GM19467 (cell line): ENCODE measurements around the gene SLC15A1.

ENCODE experiments used
- ATAC-seq: cut with Tn5 transposase; IDR thresholded peaks from one replicate; pipeline ENCODE4 v1.9.1; 2021; ENCODE audit warnings: mild to moderate bottlenecking, moderate library complexity; ENCODE audit not compliant: unreplicated experiment

SLC15A1 gene

DNA sequence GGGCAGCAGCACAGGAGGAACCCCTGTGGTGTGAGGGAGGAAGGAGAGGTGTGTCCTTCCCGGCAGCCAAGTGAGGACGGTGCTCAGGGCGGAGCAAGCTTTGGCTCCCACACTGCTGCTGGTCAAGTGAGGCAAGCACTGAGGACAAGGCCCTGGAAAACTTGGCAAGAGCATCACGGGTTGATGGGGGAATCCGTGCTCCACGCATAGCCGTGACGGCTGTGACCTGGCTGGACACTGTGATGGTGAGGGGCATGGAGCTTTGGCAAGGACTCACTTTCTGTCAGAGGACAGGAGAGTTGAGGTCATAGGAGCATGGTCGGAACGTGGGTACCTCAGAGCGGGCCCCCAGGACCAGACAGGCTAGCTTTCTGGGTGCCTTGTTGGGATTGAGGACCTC lies 29.0 kb upstream of the SLC15A1 start:
- no peak for ATAC-seq

GRCh38 chr13:98781045-98781444 lies 28.6 kb upstream of the SLC15A1 start:
- no peak for ATAC-seq

DNA sequence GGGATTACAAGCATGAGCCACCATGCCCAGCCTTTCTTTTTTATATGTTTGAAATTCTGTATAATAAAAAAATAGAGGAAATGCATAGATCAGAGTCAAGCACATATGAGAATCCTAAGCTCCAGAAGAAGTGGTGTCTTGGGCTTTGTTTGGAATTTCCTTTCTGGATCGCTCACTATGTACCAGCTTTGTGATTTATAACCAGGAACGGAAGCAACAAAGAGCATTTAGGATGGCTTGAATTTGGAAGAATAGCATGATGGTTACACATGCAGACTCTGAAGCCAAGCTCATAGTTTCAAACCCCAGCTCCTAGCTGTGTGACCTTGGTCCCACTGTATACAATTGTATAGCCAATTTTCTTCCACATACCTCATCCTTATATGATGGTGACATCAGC lies 28.0 kb upstream of the SLC15A1 start:
- ATAC-seq = no peak

DNA sequence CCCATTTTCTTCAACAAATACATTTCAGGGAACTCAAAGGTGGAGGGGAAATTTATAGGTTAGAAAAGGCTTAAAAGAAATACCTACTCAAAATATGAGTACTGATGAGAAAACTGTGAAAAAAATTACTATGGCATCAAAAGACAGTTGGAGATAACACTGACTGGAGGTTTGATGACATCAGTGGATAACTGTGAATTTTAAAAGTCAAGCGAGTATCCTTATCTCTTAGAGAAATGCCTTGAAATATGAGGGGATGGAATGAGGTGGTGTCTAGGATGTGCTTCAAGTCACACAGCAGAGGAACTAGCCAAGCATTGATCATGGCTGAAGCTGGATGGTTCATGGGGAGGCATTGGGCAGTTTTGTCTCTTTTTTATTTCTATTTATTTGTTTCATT lies 27.2 kb upstream of the SLC15A1 start:
- no peak for ATAC-seq

GRCh38 chr13:98778749-98779148 lies 26.3 kb upstream of the SLC15A1 start:
- ATAC-seq = no peak

GRCh38 chr13:98776644-98777043 lies 24.2 kb upstream of the SLC15A1 start:
- no peak for ATAC-seq

GRCh38 chr13:98775844-98776598 lies 23.5 kb upstream of the SLC15A1 start:
- ATAC-seq = no peak

DNA sequence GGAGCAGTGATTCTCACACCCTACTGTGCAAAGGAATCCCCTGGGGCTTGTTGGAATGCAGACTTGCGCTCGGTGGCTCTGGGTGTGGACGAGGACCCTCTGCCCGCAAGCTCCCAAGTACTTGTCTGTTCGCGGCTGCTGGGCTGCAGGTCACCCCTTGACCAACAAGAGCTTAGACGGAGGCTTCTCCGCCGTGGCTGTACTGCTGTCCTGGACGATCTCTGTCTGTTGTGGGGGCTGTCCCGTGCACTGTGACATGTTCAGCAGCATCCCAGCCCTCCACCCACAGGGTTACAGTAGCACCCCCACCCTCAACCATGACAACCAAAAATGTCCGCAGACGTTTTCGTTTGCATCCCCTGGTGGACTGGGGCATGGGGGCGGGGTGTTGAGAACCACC lies 22.9 kb upstream of the SLC15A1 start:
- ATAC-seq = no peak

DNA sequence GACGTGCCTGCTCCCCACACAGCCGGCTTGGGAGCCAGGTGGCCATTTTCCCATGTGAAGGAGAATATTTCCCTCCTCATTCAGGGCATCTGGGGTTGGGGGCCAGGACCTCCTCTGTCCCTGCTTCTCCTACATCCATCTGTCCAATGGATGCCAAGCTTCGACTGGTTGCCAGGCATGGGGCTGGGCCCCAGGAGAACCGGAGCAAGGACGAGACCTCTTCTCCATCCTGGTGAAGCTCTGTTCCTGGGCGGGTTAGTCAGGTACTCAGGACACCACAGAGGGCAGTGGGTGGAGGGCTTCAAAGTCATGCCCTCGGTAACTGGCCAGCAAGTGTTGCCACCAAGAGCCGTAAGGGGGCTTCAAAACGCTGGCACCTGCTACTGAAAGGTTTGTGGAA lies 22.3 kb upstream of the SLC15A1 start:
- ATAC-seq = no peak

DNA sequence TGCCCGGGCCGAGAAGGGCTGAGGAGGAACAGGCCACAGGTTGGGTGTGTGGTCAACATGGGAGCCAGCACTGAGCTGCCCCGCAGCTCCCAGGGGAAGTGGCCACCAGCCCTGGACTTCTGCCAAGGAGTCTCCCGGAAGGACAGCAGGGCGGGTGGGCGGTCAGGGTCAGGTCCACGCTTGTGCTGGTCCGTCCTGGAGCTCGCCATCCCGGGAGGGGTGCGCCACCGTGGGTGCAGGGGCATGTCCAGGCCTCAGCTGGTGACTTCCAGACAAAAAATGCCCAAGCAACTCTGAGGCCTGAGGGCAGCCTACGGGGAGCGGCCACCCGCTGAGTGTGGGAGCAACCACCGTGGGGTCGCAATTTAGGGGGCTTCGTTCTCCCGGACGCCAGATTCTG lies 21.4 kb upstream of the SLC15A1 start:
- no peak for ATAC-seq

DNA sequence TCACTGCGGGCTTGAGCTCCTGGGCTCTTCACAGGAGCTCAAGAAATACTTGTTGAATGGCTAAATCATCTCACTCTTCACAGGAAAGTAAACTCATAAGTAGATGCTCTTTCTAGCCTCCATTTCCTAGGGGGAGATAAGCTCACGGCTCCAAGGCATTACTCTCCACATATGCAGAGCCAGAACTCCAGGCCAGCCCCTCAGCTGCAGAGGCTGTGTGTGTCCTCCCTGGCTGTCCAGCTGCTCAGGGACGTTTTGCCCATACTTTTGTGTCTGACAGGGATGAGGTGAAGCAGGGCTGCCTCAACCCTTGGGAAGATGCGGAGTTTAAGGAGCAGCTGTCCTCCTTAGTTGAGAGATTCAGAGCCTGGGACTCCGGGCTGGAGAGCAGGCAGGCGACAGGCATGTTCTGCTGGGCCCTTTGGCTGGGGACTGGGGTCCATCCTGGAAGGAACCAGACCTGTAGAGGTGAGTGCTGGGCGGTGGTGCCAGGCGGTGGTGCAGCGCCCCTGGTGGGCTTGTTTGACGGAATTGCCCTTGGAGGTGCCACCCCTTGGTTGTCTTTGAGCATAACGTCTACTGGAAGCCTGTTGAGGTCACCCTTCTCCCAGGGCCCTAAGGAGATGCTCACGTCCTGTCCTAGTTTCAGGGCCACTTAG lies 20.5 kb upstream of the SLC15A1 start:
- no peak for ATAC-seq

GRCh38 chr13:98771838-98772611 lies 19.6 kb upstream of the SLC15A1 start:
- no peak for ATAC-seq

GRCh38 chr13:98769736-98770135 lies 17.3 kb upstream of the SLC15A1 start:
- no peak for ATAC-seq

- no peak for ATAC-seq
Measured at GRCh38 chr13:98768522-98768921, 16.1 kb upstream of the SLC15A1 start.

- no peak for ATAC-seq
Measured at GRCh38 chr13:98766697-98767096, 14.2 kb upstream of the SLC15A1 start.

- ATAC-seq = no peak
Measured at GRCh38 chr13:98765996-98766519, 13.6 kb upstream of the SLC15A1 start.

GRCh38 chr13:98761986-98762616 lies 9.6 kb upstream of the SLC15A1 start:
- ATAC-seq = peak; percentile 18

- ATAC-seq = peak; percentile 74
Measured at GRCh38 chr13:98761126-98761985, 8.9 kb upstream of the SLC15A1 start.

GRCh38 chr13:98755729-98756128 lies 3.3 kb upstream of the SLC15A1 start:
- no peak for ATAC-seq

GRCh38 chr13:98755116-98755515 lies 2.6 kb upstream of the SLC15A1 start:
- no peak for ATAC-seq
